ENCODE results near the gene ZNF782. TPM values are rescaled to one million over a fixed set of nuclear protein-coding genes. Genes with fewer than 3 reads are reported as not detected.
"Not testable (repeated sequence)": the region's sequence is repeated elsewhere in the genome, so short reads cannot be mapped to it uniquely, and the experiment has no call there.

The ZNF782 gene
- total RNA-seq, 2 donors from 2014 or later = 10.4 to 19.8 TPM

DNA sequence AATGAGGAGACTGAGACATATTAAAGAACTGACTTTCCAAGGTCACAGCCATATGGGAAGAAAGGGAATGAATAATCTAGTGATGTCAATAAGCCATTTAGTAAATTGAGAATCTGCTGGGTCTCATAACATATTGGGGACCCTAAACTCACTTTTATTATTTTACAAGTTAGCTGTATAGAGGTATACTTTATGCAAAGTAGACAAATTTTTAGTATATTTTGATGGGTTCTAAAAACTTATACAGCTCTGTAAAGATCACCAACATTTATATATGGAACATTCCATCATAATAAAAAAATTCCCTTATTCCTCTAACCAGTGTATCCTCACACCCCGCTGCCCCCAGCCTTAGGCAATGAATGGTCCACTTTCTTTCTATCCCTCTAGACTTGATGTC lies 40.7 kb downstream of the ZNF782 start:
- ATAC-seq (no peak), DNase-seq (no peak)
- no peak overlapping the region for H3K4me3 ChIP-seq
- H3K27ac ChIP-seq = no peak overlapping the region
- no peaks in the 10 kb centered on the region for H3K27me3 ChIP-seq
- WGBS, 2 donors = 95 to 100% methylated on average over 1 of the region's 1 CpG
- H3K9me3 ChIP-seq = peaks cover 0 to 60% (median 5%) of the 10 kb centered on the region in 3 donors
- TF ChIP-seq CTCF (IDR thresholded peaks at IDR 0.05) = no peak
- TF ChIP-seq POLR2A (IDR thresholded peaks at IDR 0.05) = no peak
- H3K4me1 ChIP-seq = no peaks in the 10 kb centered on the region
- intact Hi-C loops (cut with DNase I) = no loop called here
- peaks cover under 1% of the 10 kb centered on the region in 2 donors for H3K36me3 ChIP-seq (replicated peaks in 1 of 2; ENCODE audit: insufficient read depth in 1 of 2, low read depth in 2 of 2)

GRCh38 chr9:96798959-96799358 lies 55.4 kb downstream of the ZNF782 start:
- 100% methylated on average over 2 of the region's 2 CpGs; no CpG with 5 or more reads in 1 of the 2 donors for WGBS, 2 donors
- not testable (repeated sequence) for DNase-seq

GRCh38 chr9:96784021-96784420 lies 70.3 kb downstream of the ZNF782 start:
- Histone ChIP-seq H3K27ac (no peak overlapping the region), H3K27me3 (no peaks in the 10 kb centered on the region), H3K9me3 (no peaks in the 10 kb centered on the region), H3K4me3 (no peak overlapping the region), H3K36me3 (replicated peaks in 1 of 2; ENCODE audit: insufficient read depth in 1 of 2, low read depth in 2 of 2) (no peaks in the 10 kb centered on the region), H3K4me1 (no peaks in the 10 kb centered on the region)
- ATAC-seq = no peak
- intact Hi-C loops (cut with DNase I) = no loop called here
- DNase-seq = no peak
- WGBS, 2 donors = 96 to 100% methylated on average over 3 of the region's 3 CpGs
- TF ChIP-seq CTCF (IDR thresholded peaks at IDR 0.05) (no peak), POLR2A (IDR thresholded peaks at IDR 0.05) (no peak)

More at GRCh38 chr9:96798959-96799358, 55.4 kb downstream of the ZNF782 start:
- H3K36me3 ChIP-seq (replicated peaks in 1 of 2; ENCODE audit: insufficient read depth in 1 of 2, low read depth in 2 of 2); H3K27ac ChIP-seq; H3K27me3 ChIP-seq; H3K4me3 ChIP-seq; intact Hi-C loops (cut with DNase I); ATAC-seq; H3K4me1 ChIP-seq: not testable (repeated sequence)
- H3K9me3 ChIP-seq = peaks cover 3 to 50% (median 5%) of the 10 kb centered on the region in 3 donors

GRCh38 chr9:96782235-96782634 lies 72.1 kb downstream of the ZNF782 start:
- H3K4me1 ChIP-seq = peaks cover 3% of the 10 kb centered on the region
- H3K36me3 ChIP-seq (replicated peaks in 1 of 2; ENCODE audit: insufficient read depth in 1 of 2, low read depth in 2 of 2) = no peaks in the 10 kb centered on the region
- intact Hi-C loops (cut with DNase I) = no loop called here
- H3K27me3 ChIP-seq = no peaks in the 10 kb centered on the region
- H3K4me3 ChIP-seq = no peak overlapping the region
- DNase-seq (no peak), ATAC-seq (no peak)
- no peak for TF ChIP-seq POLR2A (IDR thresholded peaks at IDR 0.05)
- no peak for TF ChIP-seq CTCF (IDR thresholded peaks at IDR 0.05)
- no peaks in the 10 kb centered on the region for H3K9me3 ChIP-seq
- no peak overlapping the region for H3K27ac ChIP-seq

DNA sequence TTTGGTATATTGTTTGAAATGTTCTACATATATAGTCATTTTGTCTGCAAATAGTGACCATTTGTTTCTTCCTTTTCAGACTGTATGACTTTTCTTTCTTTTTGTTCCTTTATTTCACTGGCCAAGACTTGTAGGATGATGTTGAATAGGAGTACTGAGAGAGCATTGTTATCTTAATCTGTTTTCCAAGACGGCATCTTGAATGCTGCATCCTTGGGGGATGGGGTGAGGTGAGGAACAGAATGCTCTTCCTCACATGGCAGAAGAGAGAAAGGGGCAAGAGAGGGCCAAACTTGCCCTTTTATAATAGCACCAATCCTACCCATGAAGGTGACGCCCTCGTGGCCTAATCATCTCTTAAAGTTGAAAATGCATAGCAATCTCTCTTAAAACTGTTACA lies 72.8 kb downstream of the ZNF782 start:
- intact Hi-C loops (cut with DNase I) = no loop called here
- ATAC-seq (no peak), DNase-seq (no peak)
- Histone ChIP-seq H3K27ac (no peak overlapping the region), H3K4me3 (no peak overlapping the region), H3K36me3 (replicated peaks in 1 of 2; ENCODE audit: insufficient read depth in 1 of 2, low read depth in 2 of 2) (no peaks in the 10 kb centered on the region), H3K9me3 (no peaks in the 10 kb centered on the region), H3K4me1 (peaks cover 10% of the 10 kb centered on the region), H3K27me3 (no peaks in the 10 kb centered on the region)
- 77 to 80% methylated on average over 3 of the region's 3 CpGs for WGBS, 2 donors
- TF ChIP-seq POLR2A (IDR thresholded peaks at IDR 0.05) (no peak), CTCF (IDR thresholded peaks at IDR 0.05) (no peak)
